ENCODE measurements around the gene ITPK1.

ITPK1 gene

GRCh38 chr14:93014058-93015023, 101.4 kb downstream of the ITPK1 start:
- FAIRE-seq = no peak
- DNase-seq (ENCODE audit: insufficient read length, low spot score) = no peak

GRCh38 chr14:93012951-93013719, 102.6 kb downstream of the ITPK1 start:
- no peak for DNase-seq (ENCODE audit: insufficient read length, low spot score)
- FAIRE-seq = no peak

GRCh38 chr14:93012506-93012905, 103.2 kb downstream of the ITPK1 start:
- FAIRE-seq (no peak), DNase-seq (ENCODE audit: insufficient read length, low spot score) (no peak)

- FAIRE-seq (no peak), DNase-seq (ENCODE audit: insufficient read length, low spot score) (no peak)
Observed at GRCh38 chr14:93011650-93012325, 103.9 kb downstream of the ITPK1 start.

GRCh38 chr14:93011141-93011529, 104.6 kb downstream of the ITPK1 start:
- no peak for DNase-seq (ENCODE audit: insufficient read length, low spot score)
- FAIRE-seq = no peak

- DNase-seq (ENCODE audit: insufficient read length, low spot score) (no peak), FAIRE-seq (no peak)
Observed at GRCh38 chr14:93010522-93011140, 105.1 kb downstream of the ITPK1 start.

- DNase-seq (ENCODE audit: insufficient read length, low spot score) (no peak), FAIRE-seq (no peak)
Observed at GRCh38 chr14:93010130-93010499, 105.6 kb downstream of the ITPK1 start.

GRCh38 chr14:93009471-93010129, 106.1 kb downstream of the ITPK1 start:
- no peak for DNase-seq (ENCODE audit: insufficient read length, low spot score)
- no peak for FAIRE-seq

- FAIRE-seq = no peak
- no peak for DNase-seq (ENCODE audit: insufficient read length, low spot score)
Observed at GRCh38 chr14:93008381-93008780, 107.3 kb downstream of the ITPK1 start.

GRCh38 chr14:93007225-93007997, 108.3 kb downstream of the ITPK1 start:
- no peak for FAIRE-seq
- peak; percentile 42 for DNase-seq (ENCODE audit: insufficient read length, low spot score)

GRCh38 chr14:93006567-93007051, 109.1 kb downstream of the ITPK1 start:
- DNase-seq (ENCODE audit: insufficient read length, low spot score) = no peak
- FAIRE-seq = peak; percentile 33

GRCh38 chr14:93005838-93006237, 109.9 kb downstream of the ITPK1 start:
- DNase-seq (ENCODE audit: insufficient read length, low spot score) (no peak), FAIRE-seq (no peak)

GRCh38 chr14:93005135-93005813, 110.5 kb downstream of the ITPK1 start:
- no peak for FAIRE-seq
- no peak for DNase-seq (ENCODE audit: insufficient read length, low spot score)

- no peak for DNase-seq (ENCODE audit: insufficient read length, low spot score)
- no peak for FAIRE-seq
Observed at GRCh38 chr14:93004699-93005082, 111.0 kb downstream of the ITPK1 start.

- DNase-seq (ENCODE audit: insufficient read length, low spot score) (no peak), FAIRE-seq (no peak)
Observed at GRCh38 chr14:93003945-93004698, 111.6 kb downstream of the ITPK1 start.

GRCh38 chr14:93002851-93003298, 112.8 kb downstream of the ITPK1 start:
- FAIRE-seq (no peak), DNase-seq (ENCODE audit: insufficient read length, low spot score) (no peak)

GRCh38 chr14:93002049-93002448, 113.7 kb downstream of the ITPK1 start:
- DNase-seq (ENCODE audit: insufficient read length, low spot score) = no peak
- FAIRE-seq = no peak

GRCh38 chr14:92998946-92999345, 116.8 kb downstream of the ITPK1 start:
- FAIRE-seq (no peak), DNase-seq (ENCODE audit: insufficient read length, low spot score) (no peak)

Data from GM19239 (cell line).